ENCODE data around the gene TSPO.

Gene TSPO

GRCh38 chr22:43174941-43175531 is 23.7 kb downstream of the TSPO start:
- in situ Hi-C loops (cut with HindIII; ENCODE audit: low sequenced_read_pairs): no loop called here

GRCh38 chr22:43176090-43176489 is 24.7 kb downstream of the TSPO start:
- in situ Hi-C loops (cut with HindIII; ENCODE audit: low sequenced_read_pairs): no loop called here

- in situ Hi-C loops (cut with HindIII; ENCODE audit: low sequenced_read_pairs): no loop called here
These were observed 26.1 kb downstream of the TSPO start for GRCh38 chr22:43177479-43177878.

- in situ Hi-C loops (cut with HindIII; ENCODE audit: low sequenced_read_pairs): no loop called here
These were observed 28.0 kb downstream of the TSPO start for GRCh38 chr22:43179146-43179910.

GRCh38 chr22:43179911-43180195 is 28.5 kb downstream of the TSPO start:
- in situ Hi-C loops (cut with HindIII; ENCODE audit: low sequenced_read_pairs): no loop called here

GRCh38 chr22:43180670-43181069 is 29.3 kb downstream of the TSPO start:
- in situ Hi-C loops (cut with HindIII; ENCODE audit: low sequenced_read_pairs): no loop called here

GRCh38 chr22:43181321-43182076 is 30.1 kb downstream of the TSPO start:
- in situ Hi-C loops (cut with HindIII; ENCODE audit: low sequenced_read_pairs): no loop called here

GRCh38 chr22:43182118-43182517 is 30.8 kb downstream of the TSPO start:
- in situ Hi-C loops (cut with HindIII; ENCODE audit: low sequenced_read_pairs): no loop called here

GRCh38 chr22:43182726-43183125 is 31.4 kb downstream of the TSPO start:
- in situ Hi-C loops (cut with HindIII; ENCODE audit: low sequenced_read_pairs): no loop called here

GRCh38 chr22:43183496-43184277 is 32.3 kb downstream of the TSPO start:
- in situ Hi-C loops (cut with HindIII; ENCODE audit: low sequenced_read_pairs): no loop called here

- in situ Hi-C loops (cut with HindIII; ENCODE audit: low sequenced_read_pairs): no loop called here
These were observed 34.5 kb downstream of the TSPO start for GRCh38 chr22:43185860-43186261.

GRCh38 chr22:43186272-43187170 is 35.2 kb downstream of the TSPO start, which contains the start of gene TTLL12:
TTLL12 (minus strand) TSS chr22:43187134; CDS start chr22:43187069, 65 bp downstream.
- in situ Hi-C loops (cut with HindIII; ENCODE audit: low sequenced_read_pairs): no loop called here

GRCh38 chr22:43187171-43188099 is 36.1 kb downstream of the TSPO start:
- in situ Hi-C loops (cut with HindIII; ENCODE audit: low sequenced_read_pairs): no loop called here

- in situ Hi-C loops (cut with HindIII; ENCODE audit: low sequenced_read_pairs): no loop called here
These were observed 37.6 kb downstream of the TSPO start for GRCh38 chr22:43188829-43189545.

- in situ Hi-C loops (cut with HindIII; ENCODE audit: low sequenced_read_pairs): no loop called here
These were observed 40.5 kb downstream of the TSPO start for GRCh38 chr22:43191831-43192230.

- in situ Hi-C loops (cut with HindIII; ENCODE audit: low sequenced_read_pairs): no loop called here
These were observed 46.0 kb downstream of the TSPO start for GRCh38 chr22:43197271-43197941.

GRCh38 chr22:43198126-43198525 is 46.8 kb downstream of the TSPO start:
- in situ Hi-C loops (cut with HindIII; ENCODE audit: low sequenced_read_pairs): no loop called here

GRCh38 chr22:43198936-43199335 is 47.6 kb downstream of the TSPO start:
- in situ Hi-C loops (cut with HindIII; ENCODE audit: low sequenced_read_pairs): no loop called here

Measured in DLD1 (cell line).